Measurements from ENCODE around the gene TAP1.

DNA sequence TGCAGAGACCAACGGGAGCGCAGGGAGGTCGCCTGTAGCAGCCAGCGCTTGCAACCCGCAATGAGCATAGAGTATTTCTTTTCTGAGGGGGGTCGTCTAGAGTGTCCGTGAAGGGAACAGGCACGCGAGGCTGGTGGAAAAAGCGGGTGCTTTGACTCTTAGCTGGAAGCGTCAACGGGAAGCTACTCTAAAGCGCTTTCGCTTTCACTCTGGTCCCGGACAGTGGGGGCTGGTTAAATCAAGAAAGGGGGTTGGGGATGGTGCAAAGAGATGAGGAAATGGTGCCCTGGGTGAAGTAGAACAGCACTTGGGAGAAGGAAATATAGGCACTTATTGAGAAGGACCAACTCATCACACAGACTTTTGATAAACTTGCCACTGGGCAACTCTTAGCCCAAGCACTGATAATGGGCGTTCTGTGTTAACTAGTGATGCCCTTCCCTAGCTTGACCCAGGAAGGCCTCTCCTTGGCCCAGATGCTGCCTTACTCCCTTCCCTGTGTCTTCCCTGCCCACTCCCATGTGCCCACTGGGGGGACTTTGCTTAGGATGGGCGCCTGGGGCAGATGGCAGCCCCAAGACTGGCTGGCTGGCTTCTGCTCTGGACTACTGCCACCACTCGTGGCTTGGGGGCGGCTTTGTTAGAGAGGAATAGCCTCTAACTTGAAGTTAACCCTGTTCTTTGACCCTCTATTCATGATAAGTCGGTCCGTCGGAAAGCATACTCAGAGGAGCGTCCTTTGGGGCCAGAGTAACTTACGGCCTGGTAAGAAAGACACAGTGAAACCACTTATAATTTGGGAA, 1.1 kb upstream of the TAP1 start:
- TF ChIP-seq, protein P1, sequence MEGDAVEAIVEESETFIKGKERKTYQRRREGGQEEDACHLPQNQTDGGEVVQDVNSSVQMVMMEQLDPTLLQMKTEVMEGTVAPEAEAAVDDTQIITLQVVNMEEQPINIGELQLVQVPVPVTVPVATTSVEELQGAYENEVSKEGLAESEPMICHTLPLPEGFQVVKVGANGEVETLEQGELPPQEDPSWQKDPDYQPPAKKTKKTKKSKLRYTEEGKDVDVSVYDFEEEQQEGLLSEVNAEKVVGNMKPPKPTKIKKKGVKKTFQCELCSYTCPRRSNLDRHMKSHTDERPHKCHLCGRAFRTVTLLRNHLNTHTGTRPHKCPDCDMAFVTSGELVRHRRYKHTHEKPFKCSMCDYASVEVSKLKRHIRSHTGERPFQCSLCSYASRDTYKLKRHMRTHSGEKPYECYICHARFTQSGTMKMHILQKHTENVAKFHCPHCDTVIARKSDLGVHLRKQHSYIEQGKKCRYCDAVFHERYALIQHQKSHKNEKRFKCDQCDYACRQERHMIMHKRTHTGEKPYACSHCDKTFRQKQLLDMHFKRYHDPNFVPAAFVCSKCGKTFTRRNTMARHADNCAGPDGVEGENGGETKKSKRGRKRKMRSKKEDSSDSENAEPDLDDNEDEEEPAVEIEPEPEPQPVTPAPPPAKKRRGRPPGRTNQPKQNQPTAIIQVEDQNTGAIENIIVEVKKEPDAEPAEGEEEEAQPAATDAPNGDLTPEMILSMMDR (IDR thresholded peaks at IDR 0.05; ENCODE audit: low read depth, low read length, poor library complexity, severe bottlenecking) = peak; percentile 31
- TF ChIP-seq EZH2phosphoT487 (IDR thresholded peaks at IDR 0.05; ENCODE audit: borderline replicate concordance, low read length) = no peak
